Nephron progenitor cell (in vitro differentiated cells): ENCODE data around the gene OSBPL5.

Experiments
- DNase-seq: peaks from one replicate; pipeline ENCODE4 v3.0.0; 2021
- H3K27ac Mint-ChIP-seq: 2 replicates; pipeline ENCODE4 v1.8.0; 2021; ENCODE audit warnings: mild to moderate bottlenecking, moderate library complexity, mixed read lengths
- H3K27me3 Mint-ChIP-seq: 2 replicates; pipeline ENCODE4 v1.8.0; 2021; ENCODE audit warnings: mild to moderate bottlenecking, low read depth, mixed read lengths; ENCODE audit not compliant: poor library complexity
- H3K36me3 Mint-ChIP-seq: 2 replicates; pipeline ENCODE4 v1.8.0; 2021; ENCODE audit warnings: low read depth, mixed read lengths
- H3K4me1 Mint-ChIP-seq: 2 replicates; pipeline ENCODE4 v1.8.0; 2021; ENCODE audit warnings: mixed read lengths
- H3K4me3 Mint-ChIP-seq: 2 replicates; pipeline ENCODE4 v1.8.0; 2021; ENCODE audit warnings: mild to moderate bottlenecking, moderate library complexity, mixed read lengths
- H3K9me3 Mint-ChIP-seq: 2 replicates; pipeline ENCODE4 v1.8.0; 2021; ENCODE audit warnings: mild to moderate bottlenecking, moderate library complexity, mixed read lengths
- TF ChIP-seq, protein P1 (sequence below): fragments of 200-600 bp; sonication (generic); IDR thresholded peaks from 2 replicates; pipeline ENCODE4 v1.5.0; 2021; ENCODE audit warnings: antibody characterized with exemption

OSBPL5 gene

DNA sequence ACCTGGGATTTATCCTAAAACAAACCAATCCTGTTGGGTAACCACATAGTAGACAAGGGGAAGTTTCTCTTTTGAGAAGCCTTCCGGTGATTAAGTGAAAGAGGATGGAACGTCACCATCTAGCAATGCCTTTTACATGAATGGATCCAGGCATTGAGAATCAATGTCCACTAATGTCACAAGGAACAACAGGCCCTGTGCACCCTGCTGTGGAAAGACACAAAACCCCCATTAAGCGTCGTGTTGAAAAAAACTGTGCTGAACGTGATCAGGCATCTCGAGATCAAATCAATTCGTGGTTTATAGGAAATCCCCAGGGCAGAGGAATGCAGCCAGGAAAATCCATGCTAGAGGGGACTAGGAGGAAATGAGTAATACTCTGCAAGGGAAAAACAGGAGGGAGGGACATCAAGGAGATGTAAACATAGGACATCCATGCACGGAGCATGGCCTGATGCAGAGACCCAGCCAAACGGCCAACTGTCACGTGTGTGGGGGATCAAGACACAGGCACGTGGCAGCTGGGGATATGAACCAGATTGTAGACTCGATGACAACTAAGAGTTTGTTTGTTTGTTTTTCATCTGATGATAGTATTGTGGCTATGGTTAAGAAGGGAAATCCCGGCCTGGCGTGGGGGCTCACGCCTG, 69.3 kb downstream of the OSBPL5 start:
- no peak for DNase-seq
- no peak overlapping the region for H3K4me3 Mint-ChIP-seq
- H3K27ac Mint-ChIP-seq = no peak overlapping the region

GRCh38 chr11:3094223-3094824, 70.8 kb downstream of the OSBPL5 start:
- Mint-ChIP-seq H3K27me3 (peaks cover 9% of the 10 kb centered on the region), H3K36me3 (peaks cover 32% of the 10 kb centered on the region), H3K4me1 (peaks cover 8% of the 10 kb centered on the region), H3K27ac (no peak overlapping the region), H3K4me3 (no peak overlapping the region), H3K9me3 (peaks cover 4% of the 10 kb centered on the region)
- DNase-seq = no peak
- TF ChIP-seq, protein P1, sequence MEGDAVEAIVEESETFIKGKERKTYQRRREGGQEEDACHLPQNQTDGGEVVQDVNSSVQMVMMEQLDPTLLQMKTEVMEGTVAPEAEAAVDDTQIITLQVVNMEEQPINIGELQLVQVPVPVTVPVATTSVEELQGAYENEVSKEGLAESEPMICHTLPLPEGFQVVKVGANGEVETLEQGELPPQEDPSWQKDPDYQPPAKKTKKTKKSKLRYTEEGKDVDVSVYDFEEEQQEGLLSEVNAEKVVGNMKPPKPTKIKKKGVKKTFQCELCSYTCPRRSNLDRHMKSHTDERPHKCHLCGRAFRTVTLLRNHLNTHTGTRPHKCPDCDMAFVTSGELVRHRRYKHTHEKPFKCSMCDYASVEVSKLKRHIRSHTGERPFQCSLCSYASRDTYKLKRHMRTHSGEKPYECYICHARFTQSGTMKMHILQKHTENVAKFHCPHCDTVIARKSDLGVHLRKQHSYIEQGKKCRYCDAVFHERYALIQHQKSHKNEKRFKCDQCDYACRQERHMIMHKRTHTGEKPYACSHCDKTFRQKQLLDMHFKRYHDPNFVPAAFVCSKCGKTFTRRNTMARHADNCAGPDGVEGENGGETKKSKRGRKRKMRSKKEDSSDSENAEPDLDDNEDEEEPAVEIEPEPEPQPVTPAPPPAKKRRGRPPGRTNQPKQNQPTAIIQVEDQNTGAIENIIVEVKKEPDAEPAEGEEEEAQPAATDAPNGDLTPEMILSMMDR = no peak

More for the DNA sequence above, 69.3 kb downstream of the OSBPL5 start:
- TF ChIP-seq, protein P1 = no peak
- H3K27me3 Mint-ChIP-seq = peaks cover 9% of the 10 kb centered on the region
- H3K4me1 Mint-ChIP-seq = peaks cover 8% of the 10 kb centered on the region
- H3K9me3 Mint-ChIP-seq = peaks cover 4% of the 10 kb centered on the region
- H3K36me3 Mint-ChIP-seq = peaks cover 35% of the 10 kb centered on the region

GRCh38 chr11:3093281-3094191, 71.6 kb downstream of the OSBPL5 start:
- TF ChIP-seq, protein P1 = no peak
- no peak overlapping the region for H3K27ac Mint-ChIP-seq
- DNase-seq = no peak
- no peak overlapping the region for H3K4me3 Mint-ChIP-seq
- peaks cover 9% of the 10 kb centered on the region for H3K27me3 Mint-ChIP-seq
- peaks cover 8% of the 10 kb centered on the region for H3K4me1 Mint-ChIP-seq
- peaks cover 4% of the 10 kb centered on the region for H3K9me3 Mint-ChIP-seq
- H3K36me3 Mint-ChIP-seq = peaks cover 26% of the 10 kb centered on the region

GRCh38 chr11:3092603-3093141, 72.4 kb downstream of the OSBPL5 start:
- H3K27ac Mint-ChIP-seq = no peak overlapping the region
- TF ChIP-seq, protein P1 = no peak
- H3K4me3 Mint-ChIP-seq = no peak overlapping the region
- H3K27me3 Mint-ChIP-seq = peaks cover 9% of the 10 kb centered on the region
- no peak for DNase-seq
- peaks cover 4% of the 10 kb centered on the region for H3K9me3 Mint-ChIP-seq
- peaks cover 8% of the 10 kb centered on the region for H3K4me1 Mint-ChIP-seq
- peaks cover 21% of the 10 kb centered on the region for H3K36me3 Mint-ChIP-seq

DNA sequence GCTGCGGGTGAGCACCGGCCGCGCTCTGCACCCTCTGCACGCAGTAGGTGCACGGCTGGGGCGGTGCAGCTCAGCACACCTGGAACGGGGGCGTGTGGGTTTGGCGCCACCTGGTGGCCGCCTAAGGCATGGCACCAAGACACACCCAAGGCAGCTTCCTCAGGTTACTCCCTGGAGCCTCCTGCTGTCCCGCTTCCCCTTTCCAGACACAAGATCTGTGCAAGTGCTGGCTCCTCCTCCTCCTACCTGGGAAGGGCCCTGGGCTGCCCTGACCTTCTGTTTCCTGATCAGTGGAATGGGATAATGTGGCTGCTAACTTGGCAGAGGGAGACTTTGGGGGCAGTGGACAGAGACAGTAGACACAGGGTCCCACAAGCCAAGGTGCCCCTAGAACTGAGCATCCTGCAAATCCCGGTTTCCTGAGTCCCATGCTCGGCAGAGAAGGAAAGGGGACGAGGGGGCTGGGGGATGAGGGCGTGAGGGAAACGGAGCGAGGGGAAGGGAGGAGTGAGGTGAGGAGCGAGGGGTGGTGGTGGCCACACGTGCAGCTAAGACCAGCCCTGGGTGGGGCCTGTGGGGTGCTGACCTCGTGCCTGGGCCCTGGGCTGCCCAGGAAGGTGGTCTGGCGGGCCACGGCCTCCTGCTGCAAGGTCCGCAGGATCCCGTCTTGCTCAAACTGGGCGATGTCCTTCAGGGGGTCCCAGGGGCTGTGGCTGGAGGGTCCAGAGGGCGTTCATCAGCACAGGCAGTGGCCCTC, 73.1 kb downstream of the OSBPL5 start:
- Mint-ChIP-seq H3K36me3 (peaks cover 15% of the 10 kb centered on the region), H3K4me1 (peaks cover 8% of the 10 kb centered on the region), H3K4me3 (no peak overlapping the region), H3K9me3 (peaks cover 4% of the 10 kb centered on the region), H3K27ac (no peak overlapping the region), H3K27me3 (peaks cover 6% of the 10 kb centered on the region)
- TF ChIP-seq, protein P1 = peak; percentile 100
- DNase-seq = peak; percentile 79
